ENCODE measurements around the gene MRPL33. TPM values are rescaled to one million over a fixed set of nuclear protein-coding genes. Genes with fewer than 3 reads are reported as not detected.

MRPL33 gene
- total RNA-seq, 1 donor from 2014 or later = 48.3 TPM

DNA sequence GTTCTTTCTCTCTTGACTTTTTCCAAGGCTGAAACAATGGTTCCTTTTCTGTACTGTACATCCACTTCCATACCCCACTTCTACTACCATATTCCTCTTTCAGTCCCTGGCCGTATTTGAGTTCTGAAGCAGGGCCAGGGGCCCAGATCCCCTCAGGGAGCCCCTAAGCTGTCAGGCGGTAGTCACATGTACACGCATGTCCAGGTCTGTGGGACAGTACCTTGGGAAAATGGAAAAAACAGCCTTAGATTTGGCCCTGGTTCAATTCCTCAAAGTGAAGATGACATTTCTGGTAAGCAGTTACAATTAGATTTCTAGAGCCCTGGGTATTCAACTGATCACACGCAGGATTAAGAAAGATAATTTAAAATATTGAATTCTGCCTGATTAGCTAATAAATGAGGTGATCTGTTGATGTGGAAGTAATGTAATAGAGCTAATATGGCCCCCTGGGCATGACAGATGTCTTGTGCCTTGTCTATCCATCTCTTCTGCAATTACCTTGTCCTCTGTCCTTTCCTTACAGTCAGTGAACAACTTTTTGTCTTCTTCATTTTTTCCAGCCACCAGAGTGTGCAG, 44.4 kb downstream of the MRPL33 start:
- H3K9me3 Mint-ChIP-seq = peaks cover 6% of the 10 kb centered on the region
- DNase-seq (ENCODE audit: low spot score in 2 of 2, unreplicated experiment in 2 of 2) = no peak
- TF ChIP-seq CTCF (IDR thresholded peaks at IDR 0.05; ENCODE audit: unreplicated experiment) = no peak
- H3K36me3 Mint-ChIP-seq = peaks cover 2% of the 10 kb centered on the region
- no peak overlapping the region for H3K4me3 Mint-ChIP-seq
- no peaks in the 10 kb centered on the region for H3K4me1 Mint-ChIP-seq
- H3K27me3 Mint-ChIP-seq (ENCODE audit: low read depth) = no peaks in the 10 kb centered on the region
- no peak overlapping the region for H3K27ac Mint-ChIP-seq

- H3K4me3 Mint-ChIP-seq = no peak overlapping the region
- DNase-seq (ENCODE audit: low spot score in 2 of 2, unreplicated experiment in 2 of 2) = no peak
- H3K27ac Mint-ChIP-seq = no peak overlapping the region
- peaks cover 6% of the 10 kb centered on the region for H3K36me3 Mint-ChIP-seq
- no peaks in the 10 kb centered on the region for H3K27me3 Mint-ChIP-seq (ENCODE audit: low read depth)
- H3K4me1 Mint-ChIP-seq = peaks cover 14% of the 10 kb centered on the region
- TF ChIP-seq CTCF (IDR thresholded peaks at IDR 0.05; ENCODE audit: unreplicated experiment) = no peak
- H3K9me3 Mint-ChIP-seq = peaks cover 8% of the 10 kb centered on the region
Measured at GRCh38 chr2:27822049-27822448, 50.5 kb downstream of the MRPL33 start.

GRCh38 chr2:27823135-27823534, 51.6 kb downstream of the MRPL33 start:
- H3K4me1 Mint-ChIP-seq = peaks cover 14% of the 10 kb centered on the region
- H3K27me3 Mint-ChIP-seq (ENCODE audit: low read depth) = no peaks in the 10 kb centered on the region
- no peak for TF ChIP-seq CTCF (IDR thresholded peaks at IDR 0.05; ENCODE audit: unreplicated experiment)
- DNase-seq (ENCODE audit: low spot score in 2 of 2, unreplicated experiment in 2 of 2) = no peak
- H3K9me3 Mint-ChIP-seq = peaks cover 8% of the 10 kb centered on the region
- peaks cover 6% of the 10 kb centered on the region for H3K36me3 Mint-ChIP-seq
- H3K27ac Mint-ChIP-seq = peak overlapping the region; percentile 44
- H3K4me3 Mint-ChIP-seq = no peak overlapping the region

GRCh38 chr2:27823569-27823968, 52.0 kb downstream of the MRPL33 start:
- H3K9me3 Mint-ChIP-seq = peaks cover 8% of the 10 kb centered on the region
- DNase-seq (ENCODE audit: low spot score in 2 of 2, unreplicated experiment in 2 of 2) = no peak
- H3K36me3 Mint-ChIP-seq = peaks cover 6% of the 10 kb centered on the region
- H3K27ac Mint-ChIP-seq = no peak overlapping the region
- H3K27me3 Mint-ChIP-seq (ENCODE audit: low read depth) = no peaks in the 10 kb centered on the region
- H3K4me1 Mint-ChIP-seq = peaks cover 16% of the 10 kb centered on the region
- TF ChIP-seq CTCF (IDR thresholded peaks at IDR 0.05; ENCODE audit: unreplicated experiment) = no peak
- no peak overlapping the region for H3K4me3 Mint-ChIP-seq

DNA sequence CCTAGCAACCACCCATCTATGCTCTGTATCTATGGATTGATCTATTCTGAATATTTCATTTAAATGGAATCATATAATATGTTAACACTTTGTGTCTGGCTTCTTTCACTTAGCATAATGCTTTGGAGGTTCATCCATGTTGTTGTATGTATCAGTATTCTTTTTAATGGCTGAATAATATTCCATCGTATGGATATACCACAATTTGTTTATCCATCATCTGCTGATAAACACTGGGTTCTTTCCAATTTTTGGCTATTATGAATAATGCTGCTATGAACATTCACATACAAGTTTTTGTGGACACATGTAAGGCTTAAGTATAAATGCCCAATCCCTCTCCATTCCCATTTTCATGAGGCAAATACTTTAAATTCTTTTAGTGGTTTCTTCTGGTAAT, 52.9 kb downstream of the MRPL33 start:
- no peak overlapping the region for H3K4me3 Mint-ChIP-seq
- H3K27ac Mint-ChIP-seq = no peak overlapping the region
- no peaks in the 10 kb centered on the region for H3K27me3 Mint-ChIP-seq (ENCODE audit: low read depth)
- DNase-seq (ENCODE audit: low spot score in 2 of 2, unreplicated experiment in 2 of 2) = no peak
- peaks cover 16% of the 10 kb centered on the region for H3K4me1 Mint-ChIP-seq
- no peak for TF ChIP-seq CTCF (IDR thresholded peaks at IDR 0.05; ENCODE audit: unreplicated experiment)
- H3K36me3 Mint-ChIP-seq = peaks cover 6% of the 10 kb centered on the region
- peaks cover 8% of the 10 kb centered on the region for H3K9me3 Mint-ChIP-seq

DNA sequence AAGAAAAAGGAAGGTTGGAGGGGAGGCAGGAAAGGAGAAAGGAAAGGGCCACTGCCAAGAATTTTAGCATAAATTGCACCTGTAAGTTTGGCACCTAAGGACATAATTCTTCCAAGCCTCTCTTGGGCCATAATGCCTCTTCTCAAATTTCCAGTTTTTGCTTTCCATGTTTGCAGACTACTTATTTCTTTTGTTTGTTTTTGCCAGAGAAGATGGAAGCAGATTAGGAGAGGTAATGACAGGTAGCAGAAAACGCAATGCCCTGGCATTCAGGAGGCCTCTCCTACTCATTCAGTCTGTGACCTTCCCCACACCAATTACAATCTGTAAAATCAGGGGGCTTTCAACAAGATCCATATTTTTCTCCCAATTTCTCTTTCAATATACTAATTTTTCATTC, 56.8 kb downstream of the MRPL33 start:
- peaks cover 2% of the 10 kb centered on the region for H3K4me1 Mint-ChIP-seq
- peaks cover 11% of the 10 kb centered on the region for H3K36me3 Mint-ChIP-seq
- H3K4me3 Mint-ChIP-seq = no peak overlapping the region
- TF ChIP-seq CTCF (IDR thresholded peaks at IDR 0.05; ENCODE audit: unreplicated experiment) = no peak
- H3K9me3 Mint-ChIP-seq = peaks cover 8% of the 10 kb centered on the region
- H3K27ac Mint-ChIP-seq = no peak overlapping the region
- no peak for DNase-seq (ENCODE audit: low spot score in 2 of 2, unreplicated experiment in 2 of 2)
- H3K27me3 Mint-ChIP-seq (ENCODE audit: low read depth) = no peaks in the 10 kb centered on the region
